ENCODE results near the gene CNTN1. TPM values are rescaled to one million over a fixed set of nuclear protein-coding genes. Genes with fewer than 3 reads are reported as not detected.
A peak's percentile ranks its signal among the peaks of the same experiment; 100 is the strongest.
"Not testable (repeated sequence)": the region's sequence is repeated elsewhere in the genome, so short reads cannot be mapped to it uniquely, and the experiment has no call there.

The CNTN1 gene
- total RNA-seq, 1 donor from 2014 or later: 0.46 TPM

- Mint-ChIP-seq H3K27ac (ENCODE audit: unreplicated experiment) (no peak overlapping the region), H3K9me3 (ENCODE audit: unreplicated experiment) (no peaks in the 10 kb centered on the region), H3K4me1 (ENCODE audit: unreplicated experiment) (no peaks in the 10 kb centered on the region), H3K4me3 (ENCODE audit: unreplicated experiment) (no peak overlapping the region), H3K27me3 (ENCODE audit: unreplicated experiment) (no peaks in the 10 kb centered on the region), H3K36me3 (ENCODE audit: low read depth, unreplicated experiment) (no peaks in the 10 kb centered on the region)
- no peak for DNase-seq (ENCODE audit: low spot score)
- TF ChIP-seq, protein P1, sequence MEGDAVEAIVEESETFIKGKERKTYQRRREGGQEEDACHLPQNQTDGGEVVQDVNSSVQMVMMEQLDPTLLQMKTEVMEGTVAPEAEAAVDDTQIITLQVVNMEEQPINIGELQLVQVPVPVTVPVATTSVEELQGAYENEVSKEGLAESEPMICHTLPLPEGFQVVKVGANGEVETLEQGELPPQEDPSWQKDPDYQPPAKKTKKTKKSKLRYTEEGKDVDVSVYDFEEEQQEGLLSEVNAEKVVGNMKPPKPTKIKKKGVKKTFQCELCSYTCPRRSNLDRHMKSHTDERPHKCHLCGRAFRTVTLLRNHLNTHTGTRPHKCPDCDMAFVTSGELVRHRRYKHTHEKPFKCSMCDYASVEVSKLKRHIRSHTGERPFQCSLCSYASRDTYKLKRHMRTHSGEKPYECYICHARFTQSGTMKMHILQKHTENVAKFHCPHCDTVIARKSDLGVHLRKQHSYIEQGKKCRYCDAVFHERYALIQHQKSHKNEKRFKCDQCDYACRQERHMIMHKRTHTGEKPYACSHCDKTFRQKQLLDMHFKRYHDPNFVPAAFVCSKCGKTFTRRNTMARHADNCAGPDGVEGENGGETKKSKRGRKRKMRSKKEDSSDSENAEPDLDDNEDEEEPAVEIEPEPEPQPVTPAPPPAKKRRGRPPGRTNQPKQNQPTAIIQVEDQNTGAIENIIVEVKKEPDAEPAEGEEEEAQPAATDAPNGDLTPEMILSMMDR (IDR thresholded peaks at IDR 0.05; ENCODE audit: unreplicated experiment): no peak
Observed at GRCh38 chr12:40735551-40736230, 43.5 kb downstream of the CNTN1 start.

DNA sequence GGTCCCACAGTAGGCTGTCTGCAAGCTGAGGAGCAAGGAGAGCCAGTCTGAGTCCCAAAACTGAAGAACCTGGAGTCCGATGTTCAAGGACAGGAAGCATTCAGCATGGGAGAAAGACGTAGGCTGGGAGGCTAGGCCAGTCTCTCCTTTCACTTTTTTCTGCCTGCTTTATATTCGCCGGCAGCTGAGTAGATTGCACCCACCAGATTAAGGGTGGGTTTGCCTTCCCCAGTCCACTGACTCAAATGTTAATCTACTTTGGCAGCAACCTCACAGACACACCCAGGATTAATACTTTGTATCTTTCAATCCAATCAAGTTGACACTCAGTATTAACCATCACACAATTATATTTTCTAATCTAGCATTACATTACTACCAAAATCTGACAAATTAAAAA, 45.2 kb downstream of the CNTN1 start:
- not testable (repeated sequence) for H3K36me3 Mint-ChIP-seq (ENCODE audit: low read depth, unreplicated experiment); H3K27ac Mint-ChIP-seq (ENCODE audit: unreplicated experiment); DNase-seq (ENCODE audit: low spot score); H3K4me3 Mint-ChIP-seq (ENCODE audit: unreplicated experiment); H3K27me3 Mint-ChIP-seq (ENCODE audit: unreplicated experiment); H3K4me1 Mint-ChIP-seq (ENCODE audit: unreplicated experiment); H3K9me3 Mint-ChIP-seq (ENCODE audit: unreplicated experiment)

- TF ChIP-seq, protein P1 (IDR thresholded peaks at IDR 0.05; ENCODE audit: unreplicated experiment): no peak
- H3K27me3 Mint-ChIP-seq (ENCODE audit: unreplicated experiment): no peaks in the 10 kb centered on the region
- no peaks in the 10 kb centered on the region for H3K9me3 Mint-ChIP-seq (ENCODE audit: unreplicated experiment)
- H3K36me3 Mint-ChIP-seq (ENCODE audit: low read depth, unreplicated experiment): no peaks in the 10 kb centered on the region
- no peak overlapping the region for H3K4me3 Mint-ChIP-seq (ENCODE audit: unreplicated experiment)
- no peaks in the 10 kb centered on the region for H3K4me1 Mint-ChIP-seq (ENCODE audit: unreplicated experiment)
- no peak overlapping the region for H3K27ac Mint-ChIP-seq (ENCODE audit: unreplicated experiment)
- DNase-seq (ENCODE audit: low spot score): no peak
Observed at GRCh38 chr12:40738856-40739255, 46.6 kb downstream of the CNTN1 start.

GRCh38 chr12:40742041-40742440, 49.8 kb downstream of the CNTN1 start:
- Mint-ChIP-seq H3K27me3 (ENCODE audit: unreplicated experiment) (no peaks in the 10 kb centered on the region), H3K36me3 (ENCODE audit: low read depth, unreplicated experiment) (no peaks in the 10 kb centered on the region), H3K27ac (ENCODE audit: unreplicated experiment) (no peak overlapping the region), H3K4me3 (ENCODE audit: unreplicated experiment) (no peak overlapping the region), H3K9me3 (ENCODE audit: unreplicated experiment) (no peaks in the 10 kb centered on the region), H3K4me1 (ENCODE audit: unreplicated experiment) (no peaks in the 10 kb centered on the region)
- no peak for DNase-seq (ENCODE audit: low spot score)
- TF ChIP-seq, protein P1 (IDR thresholded peaks at IDR 0.05; ENCODE audit: unreplicated experiment): no peak

- no peaks in the 10 kb centered on the region for H3K36me3 Mint-ChIP-seq (ENCODE audit: low read depth, unreplicated experiment)
- no peaks in the 10 kb centered on the region for H3K9me3 Mint-ChIP-seq (ENCODE audit: unreplicated experiment)
- TF ChIP-seq, protein P1 (IDR thresholded peaks at IDR 0.05; ENCODE audit: unreplicated experiment): peak; percentile 33
- peaks cover 6% of the 10 kb centered on the region for H3K4me1 Mint-ChIP-seq (ENCODE audit: unreplicated experiment)
- H3K27ac Mint-ChIP-seq (ENCODE audit: unreplicated experiment): no peak overlapping the region
- DNase-seq (ENCODE audit: low spot score): no peak
- no peak overlapping the region for H3K4me3 Mint-ChIP-seq (ENCODE audit: unreplicated experiment)
- no peaks in the 10 kb centered on the region for H3K27me3 Mint-ChIP-seq (ENCODE audit: unreplicated experiment)
Observed at GRCh38 chr12:40745386-40745785, 53.1 kb downstream of the CNTN1 start.

Data from endothelial cell (in vitro differentiated cells).